ENCODE measurements around the gene CHKA. TPM values are rescaled to one million over a fixed set of nuclear protein-coding genes. Genes with fewer than 3 reads are reported as not detected.

CHKA gene
- total RNA-seq, 2 donors from 2014 or later: 72.1 to 92.6 TPM

DNA sequence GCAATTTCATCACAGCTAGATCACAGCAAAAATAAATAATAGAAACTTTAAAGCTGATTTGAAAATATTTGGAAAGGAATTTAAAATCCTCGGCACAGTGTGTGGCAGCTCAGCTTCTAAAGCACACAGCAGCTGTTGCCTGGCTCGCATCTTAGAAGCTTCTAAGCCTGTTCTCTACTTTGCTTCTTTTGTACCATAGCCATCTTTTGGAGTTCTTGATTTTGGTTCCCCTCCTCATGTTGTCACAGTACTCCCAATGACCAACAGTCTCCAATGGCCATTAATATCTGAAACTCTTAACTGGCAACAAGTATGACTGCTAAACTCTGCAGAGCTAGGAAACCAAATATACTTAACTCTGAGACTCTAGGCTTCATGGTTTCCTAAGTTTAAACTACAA is 28.8 kb downstream of the CHKA start:
- DNase-seq (no peak), ATAC-seq (no peak)
- intact Hi-C loops (cut with DNase I): no loop called here
- WGBS, 2 donors: 80 to 83% methylated on average over 2 of the region's 2 CpGs
- Histone ChIP-seq H3K36me3 (replicated peaks in 1 of 2; ENCODE audit: insufficient read depth in 1 of 2, low read depth in 2 of 2) (no peaks in the 10 kb centered on the region), H3K27ac (no peak overlapping the region), H3K4me1 (peaks cover 57% of the 10 kb centered on the region), H3K4me3 (no peak overlapping the region), H3K9me3 (no peaks in the 10 kb centered on the region), H3K27me3 (no peaks in the 10 kb centered on the region)
- TF ChIP-seq, protein P1, sequence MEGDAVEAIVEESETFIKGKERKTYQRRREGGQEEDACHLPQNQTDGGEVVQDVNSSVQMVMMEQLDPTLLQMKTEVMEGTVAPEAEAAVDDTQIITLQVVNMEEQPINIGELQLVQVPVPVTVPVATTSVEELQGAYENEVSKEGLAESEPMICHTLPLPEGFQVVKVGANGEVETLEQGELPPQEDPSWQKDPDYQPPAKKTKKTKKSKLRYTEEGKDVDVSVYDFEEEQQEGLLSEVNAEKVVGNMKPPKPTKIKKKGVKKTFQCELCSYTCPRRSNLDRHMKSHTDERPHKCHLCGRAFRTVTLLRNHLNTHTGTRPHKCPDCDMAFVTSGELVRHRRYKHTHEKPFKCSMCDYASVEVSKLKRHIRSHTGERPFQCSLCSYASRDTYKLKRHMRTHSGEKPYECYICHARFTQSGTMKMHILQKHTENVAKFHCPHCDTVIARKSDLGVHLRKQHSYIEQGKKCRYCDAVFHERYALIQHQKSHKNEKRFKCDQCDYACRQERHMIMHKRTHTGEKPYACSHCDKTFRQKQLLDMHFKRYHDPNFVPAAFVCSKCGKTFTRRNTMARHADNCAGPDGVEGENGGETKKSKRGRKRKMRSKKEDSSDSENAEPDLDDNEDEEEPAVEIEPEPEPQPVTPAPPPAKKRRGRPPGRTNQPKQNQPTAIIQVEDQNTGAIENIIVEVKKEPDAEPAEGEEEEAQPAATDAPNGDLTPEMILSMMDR (IDR thresholded peaks at IDR 0.05): no peak
- no peak for TF ChIP-seq POLR2A (IDR thresholded peaks at IDR 0.05)

DNA sequence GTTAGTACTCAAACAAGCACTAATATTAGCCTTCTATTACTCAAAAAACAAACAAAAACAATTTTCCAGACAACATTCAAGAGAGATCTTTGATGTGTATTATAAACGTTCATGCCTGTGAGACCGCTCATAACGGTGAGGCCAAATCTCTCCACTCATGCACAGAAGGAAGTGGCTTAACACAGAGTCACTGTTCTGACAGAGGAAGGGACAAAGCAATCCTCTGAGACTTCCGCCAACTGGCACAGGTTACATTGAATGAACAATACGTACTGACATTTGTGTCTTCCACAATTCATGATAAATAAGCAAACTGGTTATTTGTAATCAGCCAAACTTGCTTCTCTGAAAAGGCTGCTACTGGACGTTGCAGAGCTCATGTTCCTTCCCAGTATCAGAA is 30.5 kb downstream of the CHKA start:
- peak; percentile 85 for ATAC-seq
- H3K27ac ChIP-seq: peak overlapping the region in 3 of 4 donors; percentile 16 to 59 (median 51)
- 19 to 22% methylated on average over 6 of the region's 6 CpGs for WGBS, 2 donors

DNA sequence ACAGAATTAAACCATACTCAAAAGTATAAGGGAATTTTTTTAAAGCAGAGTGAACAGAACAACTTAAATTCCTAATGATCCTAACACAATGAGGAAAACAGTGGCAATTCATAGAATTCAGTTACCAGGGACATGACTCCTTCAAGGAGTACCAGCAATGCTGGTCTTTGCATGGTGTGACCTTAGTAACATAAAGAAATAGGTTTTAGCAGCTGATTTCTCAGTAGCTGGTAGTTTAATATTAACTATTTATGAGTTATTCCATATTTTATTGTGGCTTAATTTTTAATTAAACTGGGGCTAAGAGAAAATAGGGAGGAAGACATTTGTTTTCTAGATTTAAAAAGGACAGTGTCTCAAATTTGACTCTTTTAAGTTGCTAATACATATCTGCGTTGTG is 30.9 kb downstream of the CHKA start:
- Histone ChIP-seq H3K27me3 (no peaks in the 10 kb centered on the region), H3K36me3 (replicated peaks in 1 of 2; ENCODE audit: insufficient read depth in 1 of 2, low read depth in 2 of 2) (no peaks in the 10 kb centered on the region), H3K4me3 (no peak overlapping the region), H3K4me1 (peaks cover 48% of the 10 kb centered on the region), H3K9me3 (no peaks in the 10 kb centered on the region), H3K27ac (peak overlapping the region; percentile 6 to 59 (median 34))
- 39 to 45% methylated on average over 1 of the region's 1 CpG for WGBS, 2 donors
- TF ChIP-seq, protein P1 (IDR thresholded peaks at IDR 0.05): no peak
- TF ChIP-seq POLR2A (IDR thresholded peaks at IDR 0.05): no peak
- DNase-seq (no peak), ATAC-seq (no peak)
- intact Hi-C loops (cut with DNase I): no loop called here

More for the DNA sequence above, 30.5 kb downstream of the CHKA start:
- TF ChIP-seq, protein P1 (IDR thresholded peaks at IDR 0.05): no peak
- TF ChIP-seq POLR2A (IDR thresholded peaks at IDR 0.05): no peak
- Histone ChIP-seq H3K9me3 (no peaks in the 10 kb centered on the region), H3K36me3 (replicated peaks in 1 of 2; ENCODE audit: insufficient read depth in 1 of 2, low read depth in 2 of 2) (no peaks in the 10 kb centered on the region), H3K4me1 (peaks cover 48% of the 10 kb centered on the region), H3K4me3 (no peak overlapping the region), H3K27me3 (no peaks in the 10 kb centered on the region)
- intact Hi-C loops (cut with DNase I): no loop called here
- DNase-seq: peak in 3 of 4 donors; percentile 45 to 62 (median 58)

DNA sequence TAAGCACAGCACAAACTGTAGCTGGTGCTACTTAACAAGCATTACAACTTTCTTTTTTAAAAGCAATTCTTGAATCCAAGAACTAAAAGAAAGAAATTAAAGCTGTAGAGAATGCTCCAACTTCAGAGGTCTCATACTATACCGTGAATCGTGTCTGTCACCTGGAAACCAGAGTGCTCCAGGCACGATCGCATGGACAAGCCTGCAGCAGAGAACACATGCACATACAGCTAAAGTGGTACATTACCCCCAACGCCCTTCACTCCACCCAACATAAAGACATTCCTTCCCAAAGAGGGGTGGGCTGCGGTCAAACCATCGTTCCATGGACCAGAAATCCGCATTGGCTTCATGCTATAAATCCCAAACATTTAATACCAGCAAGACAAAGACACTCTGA is 31.5 kb downstream of the CHKA start:
- peaks cover 44% of the 10 kb centered on the region for H3K4me1 ChIP-seq
- H3K4me3 ChIP-seq: no peak overlapping the region
- TF ChIP-seq POLR2A (IDR thresholded peaks at IDR 0.05): no peak
- TF ChIP-seq, protein P1 (IDR thresholded peaks at IDR 0.05): no peak
- H3K9me3 ChIP-seq: no peaks in the 10 kb centered on the region
- H3K27ac ChIP-seq: peak overlapping the region in 3 of 4 donors; percentile 16 to 59 (median 51)
- no peak for ATAC-seq
- DNase-seq: no peak
- WGBS, 2 donors: 77 to 80% methylated on average over 8 of the region's 8 CpGs
- intact Hi-C loops (cut with DNase I): no loop called here
- H3K36me3 ChIP-seq (replicated peaks in 1 of 2; ENCODE audit: insufficient read depth in 1 of 2, low read depth in 2 of 2): no peaks in the 10 kb centered on the region
- H3K27me3 ChIP-seq: no peaks in the 10 kb centered on the region

DNA sequence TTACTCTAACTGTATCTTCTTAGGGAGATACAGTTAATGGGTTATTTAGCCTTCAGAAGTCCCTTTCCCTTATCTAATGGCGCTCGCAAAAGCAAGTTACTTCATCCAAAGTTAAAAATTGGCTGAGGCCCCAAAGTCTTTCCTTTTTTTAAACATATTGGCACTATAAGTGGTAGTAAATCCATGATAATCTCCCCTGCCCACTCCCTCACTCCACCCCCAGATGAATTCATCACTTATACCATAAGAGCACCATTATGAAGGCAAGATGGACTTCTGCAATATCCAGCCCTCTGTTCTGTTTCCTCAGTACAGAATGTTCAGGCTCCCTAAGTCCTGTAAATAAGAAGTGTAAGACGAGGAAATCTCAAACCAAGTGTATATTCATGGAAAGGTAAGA is 37.7 kb downstream of the CHKA start:
- WGBS, 2 donors: 30 to 43% methylated on average over 3 of the region's 3 CpGs
- Histone ChIP-seq H3K4me1 (peaks cover 32% of the 10 kb centered on the region), H3K27me3 (no peaks in the 10 kb centered on the region), H3K36me3 (replicated peaks in 1 of 2; ENCODE audit: insufficient read depth in 1 of 2, low read depth in 2 of 2) (no peaks in the 10 kb centered on the region), H3K4me3 (no peak overlapping the region), H3K27ac (peak overlapping the region in 2 of 4 donors; percentile 17 to 41), H3K9me3 (no peaks in the 10 kb centered on the region)
- no peak for TF ChIP-seq POLR2A (IDR thresholded peaks at IDR 0.05)
- TF ChIP-seq, protein P1 (IDR thresholded peaks at IDR 0.05): no peak
- intact Hi-C loops (cut with DNase I): no loop called here
- DNase-seq: no peak
- ATAC-seq: no peak

Data from body of pancreas (tissue), 4 donors.